GM12878 (cell line): ENCODE results near the gene ARHGAP40. TPM values are rescaled to one million over a fixed set of nuclear protein-coding genes. Genes with fewer than 3 reads are reported as not detected.

Source experiments
- ATAC-seq: fragments of 200-7000 bp; cut with Tn5 transposase; 3 replicates; pipeline ENCODE4 v1.9.1; 2020; ENCODE audit warnings: mild to moderate bottlenecking, moderate library complexity
- BruUV-seq: library from RNA; stranded (reverse); fragments of 400-500 nt; replicated peaks from 2 replicates; lab custom pipeline; 2021; lab: Mats Ljungman, UMichigan
- CTCF ChIA-PET: fragments of 300-600 bp; sonication (Branson Sonifier 250); formaldehyde crosslinking; extraction: SDS; loops from one replicate; lab custom pipeline; 2021; ENCODE audit warnings: inconsistent platforms; lab: Yijun Ruan, JAX
- POLR2A ChIA-PET: fragments of 350-600 bp; formaldehyde crosslinking; extraction: SDS; loops from one replicate; lab custom pipeline; 2021; ENCODE audit warnings: inconsistent platforms; lab: Charles Lee
- RAD21 ChIA-PET: fragments of 300-600 bp; sonication (Branson Sonifier 250); formaldehyde crosslinking; loops from one replicate; lab custom pipeline; 2023; ENCODE audit warnings: antibody characterized with exemption; ENCODE audit not compliant: unreplicated experiment; lab: Charles Lee
- SMC1A ChIA-PET: fragments of 300-600 bp; sonication (Branson Sonifier 250); formaldehyde crosslinking; loops from one replicate; lab custom pipeline; 2023; ENCODE audit not compliant: unreplicated experiment, uncharacterized antibody; lab: Charles Lee
- DNase-seq: peaks from one replicate; pipeline ENCODE4 v3.0.0-alpha.2; 2011; ENCODE audit warnings: low read depth, low spot score
- FAIRE-seq: peaks from 3 replicates; lab custom pipeline; 2011; peaks lifted over from hg19 to GRCh38; lab: Jason Lieb, UNC
- H2AFZ ChIP-seq: 2 replicates; pipeline ENCODE4 v1.6.0; 2011; ENCODE audit warnings: low read depth, low read length, control low read depth; ENCODE audit not compliant: control insufficient read depth
- H3K27ac ChIP-seq: 2 replicates; pipeline ENCODE4 v1.5.1; 2011; ENCODE audit warnings: control low read depth; ENCODE audit not compliant: control insufficient read depth, insufficient read depth
- H3K27me3 ChIP-seq, 2 experiments: replicated peaks in 1 of 2; 2 replicates each; pipeline versions ENCODE4 v1.6.0 to v1.6.1; 2011; ENCODE audit warnings: low read length in 1 of 2; ENCODE audit not compliant: control insufficient read depth in 2 of 2, insufficient read depth in 2 of 2
- H3K36me3 ChIP-seq, 2 experiments: 2 replicates each; pipeline ENCODE4 v1.5.1; 2011; ENCODE audit warnings: low read length in 1 of 2; ENCODE audit not compliant: control insufficient read depth in 2 of 2, insufficient read depth in 2 of 2
- H3K4me1 ChIP-seq: 2 replicates; pipeline ENCODE4 v1.6.1; 2011; ENCODE audit warnings: mild to moderate bottlenecking, low read length, moderate library complexity, mixed read lengths; ENCODE audit not compliant: control insufficient read depth, insufficient read depth
- H3K4me2 ChIP-seq: 2 replicates; pipeline ENCODE4 v1.6.0; 2011; ENCODE audit warnings: control low read depth; ENCODE audit not compliant: control insufficient read depth, insufficient read depth
- H3K4me3 ChIP-seq: fragments of 200-600 bp; sonication (generic); 2 replicates; pipeline ENCODE4 v1.5.1; 2016
- H3K79me2 ChIP-seq: 2 replicates; pipeline ENCODE4 v1.6.0; 2011; ENCODE audit warnings: low read length; ENCODE audit not compliant: control insufficient read depth, insufficient read depth
- H3K9ac ChIP-seq: 2 replicates; pipeline ENCODE4 v1.8.0; 2011; ENCODE audit warnings: low read length, control low read depth, mixed read lengths; ENCODE audit not compliant: control insufficient read depth, insufficient read depth
- H3K9me3 ChIP-seq: replicated peaks from 3 replicates; pipeline ENCODE4 v1.5.1; 2011; ENCODE audit warnings: mild to moderate bottlenecking, low read length; ENCODE audit not compliant: control insufficient read depth, insufficient read depth
- H4K20me1 ChIP-seq: 2 replicates; pipeline ENCODE4 v1.6.0; 2011; ENCODE audit not compliant: control insufficient read depth, insufficient read depth
- BMI1 ChIP-seq: fragments of 450-650 bp; IDR thresholded peaks from 2 replicates; pipeline ENCODE4 v1.6.1; 2016; ENCODE audit warnings: mild to moderate bottlenecking, moderate library complexity, borderline replicate concordance
- EGR1 ChIP-seq, 2 experiments: IDR thresholded peaks; 1 replicate in 1 of 2; 2 replicates in 1 of 2; pipeline ENCODE4 v1.6.1; 2011 to 2012; ENCODE audit warnings: low read depth in 2 of 2, low read length in 2 of 2, borderline replicate concordance in 1 of 2, mild to moderate bottlenecking in 1 of 2, moderate library complexity in 1 of 2
- KLF5 ChIP-seq: fragments of 450-650 bp; IDR thresholded peaks from 2 replicates; pipeline ENCODE4 v1.6.1; 2014; ENCODE audit warnings: mild to moderate bottlenecking; ENCODE audit not compliant: partially characterized antibody
- RFX5 ChIP-seq: IDR thresholded peaks from 2 replicates; pipeline ENCODE4 v1.6.1; 2011; ENCODE audit warnings: low read depth, low read length, improper control_type of control experiment
- WGBS: methylation state at CpG from one replicate; pipeline ENCODE4 v1.1.6; 2016; ENCODE audit warnings: low lambda C conversion rate; ENCODE audit not compliant: insufficient replicate concordance, insufficient coverage; ENCODE audit errors: missing lambda C conversion rate; 5-methylcytosine and 5-hydroxymethylcytosine counted together
- in situ Hi-C: fragments of 300-500 bp; cut with MboI; formaldehyde crosslinking; loops from 9 replicates; pipeline ENCODE4 v1.14.3; 2018; ENCODE audit warnings: mixed read lengths
- intact Hi-C: fragments of 100-400 bp; cut with micrococcal nuclease; formaldehyde crosslinking; loops from one replicate; pipeline ENCODE4 v1.14.2; 2022; ENCODE audit not compliant: unreplicated experiment
- polyA plus RNA-seq, 11 experiments: library from polyadenylated mRNA; depleted of rRNA in 4 of 11; unstranded in 6 of 11; stranded (reverse) in 5 of 11; fragments of >200 nt; fragmentation: Nextera tagmentation in 4 of 11; fragmentation: Illumina TruSeq in 1 of 11; extraction: Ambion mirVana in 4 of 11; extraction: Trizol in 1 of 11; gene quantifications; 1 replicate in 1 of 11; 2 replicates in 10 of 11; pipeline versions ENCODE4 v1.2.1 to v1.2.3, GENCODE V29; 2011 to 2016; ENCODE audit warnings: inconsistent platforms in 2 of 11, missing spikeins in 2 of 11, low read depth in 1 of 11
- total RNA-seq, 4 experiments: library from RNA; depleted of rRNA in 3 of 4; stranded (reverse); fragments of >200 nt in 3 of 4; fragmentation: Illumina TruSeq in 1 of 4; extraction: Trizol in 1 of 4; gene quantifications; 2 replicates each; pipeline versions ENCODE4 v1.2.1 to v1.2.3, GENCODE V29; 2013 to 2021

The ARHGAP40 gene
- total and polyA plus RNA-seq, 10 of the 15 experiments (the other 5 are each of a cell fraction or from before 2014, with no cell fraction given): 0.06 to 0.07 TPM; not detected in 8

- H3K36me3 ChIP-seq: peaks cover 0 to 34% of the 10 kb centered on the region in 2 experiments; a peak in 2 of 4 replicates
- POLR2A ChIA-PET: no interaction called here
- no peaks in the 10 kb centered on the region for H3K4me1 ChIP-seq
- SMC1A ChIA-PET: no interaction called here
- TF ChIP-seq EGR1 (IDR thresholded peaks at IDR 0.05; ENCODE audit: borderline replicate concordance in 1 of 2, low read depth in 2 of 2, low read length in 2 of 2) (no peak), RFX5 (no peak), KLF5 (no peak)
- CTCF ChIA-PET: no interaction called here
- H3K9ac ChIP-seq: no peak overlapping the region
- no peak overlapping the region for H3K4me2 ChIP-seq
- no peaks in the 10 kb centered on the region for H3K79me2 ChIP-seq
- no peak overlapping the region for H2AFZ ChIP-seq
- DNase-seq: no peak
- no peaks in the 10 kb centered on the region for H3K27me3 ChIP-seq
- H3K27ac ChIP-seq: no peak overlapping the region
- RAD21 ChIA-PET: no interaction called here
- no peaks in the 10 kb centered on the region for H4K20me1 ChIP-seq
- intact Hi-C loops: no loop called here
- BruUV-seq: no TSS peak
- H3K9me3 ChIP-seq: no peaks in the 10 kb centered on the region
- no peak for ATAC-seq
- no peak overlapping the region for H3K4me3 ChIP-seq
- 96% methylated on average over 2 of the region's 2 CpGs for WGBS
- FAIRE-seq: no peak
- in situ Hi-C loops: no loop called here
Measured at GRCh38 chr20:38554986-38555385, 46.6 kb upstream of the ARHGAP40 start.

DNA sequence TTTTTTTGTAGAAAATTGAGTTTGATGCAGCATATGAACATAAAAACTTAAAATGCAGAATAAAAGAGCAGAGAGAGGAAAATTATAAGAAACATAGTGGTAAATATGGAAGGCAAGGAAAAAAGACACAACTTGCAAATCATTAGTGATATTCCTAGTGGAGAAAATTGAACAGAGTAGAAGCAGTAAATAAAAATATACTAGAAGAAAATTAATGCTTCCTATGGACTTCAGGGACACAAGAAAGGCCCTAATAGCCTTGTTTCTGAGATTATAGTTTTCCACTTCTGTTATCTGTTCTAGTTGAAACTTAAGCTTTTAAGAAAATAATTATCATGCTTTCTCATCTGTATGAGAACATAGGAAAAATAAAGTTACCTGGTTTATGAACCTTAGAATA, 46.2 kb upstream of the ARHGAP40 start:
- Histone ChIP-seq H3K9me3 (no peaks in the 10 kb centered on the region), H3K79me2 (no peaks in the 10 kb centered on the region), H3K4me2 (no peak overlapping the region), H4K20me1 (no peaks in the 10 kb centered on the region), H3K27ac (no peak overlapping the region), H3K27me3 (no peaks in the 10 kb centered on the region), H3K9ac (no peak overlapping the region), H3K4me1 (no peaks in the 10 kb centered on the region), H2AFZ (no peak overlapping the region), H3K36me3 (peaks cover 0 to 33% of the 10 kb centered on the region in 2 experiments; a peak in 2 of 4 replicates), H3K4me3 (no peak overlapping the region)
- no peak for TF ChIP-seq BMI1
- ChIA-PET CTCF (no interaction called here), RAD21 (no interaction called here), SMC1A (no interaction called here), POLR2A (no interaction called here)
- DNase-seq: no peak
- in situ Hi-C loops: no loop called here
- FAIRE-seq: no peak
- no TSS peak for BruUV-seq
- ATAC-seq: no peak
- intact Hi-C loops: no loop called here
